H9 (cell line): ENCODE data around the gene PPL. TPM values are rescaled to one million over a fixed set of nuclear protein-coding genes. Genes with fewer than 3 reads are reported as not detected.

ENCODE experiments used
- DNase-seq: peaks from one replicate; pipeline ENCODE4 v3.0.0-alpha.2; 2017
- H2AFZ ChIP-seq: one replicate; pipeline ENCODE4 v1.6.1; 2013; ENCODE audit warnings: mild to moderate bottlenecking, low read length, control low read depth, moderate library complexity
- H2AK5ac ChIP-seq: 2 replicates; pipeline ENCODE4 v1.6.1; 2013; ENCODE audit warnings: low read length, control low read depth, mixed read lengths; ENCODE audit not compliant: insufficient read length
- H2BK120ac ChIP-seq: one replicate; pipeline ENCODE4 v1.6.1; 2013; ENCODE audit warnings: low read depth, mild to moderate bottlenecking, low read length, control low read depth, inconsistent platforms; ENCODE audit not compliant: poor library complexity, severe bottlenecking
- H2BK12ac ChIP-seq: 2 replicates; pipeline ENCODE4 v1.6.1; 2013; ENCODE audit warnings: low read length, control low read depth, mixed read lengths, low read depth; ENCODE audit not compliant: insufficient read length
- H2BK15ac ChIP-seq: 2 replicates; pipeline ENCODE4 v1.6.1; 2013; ENCODE audit warnings: low read depth, low read length, control low read depth
- H2BK20ac ChIP-seq: one replicate; pipeline ENCODE4 v1.6.1; 2013; ENCODE audit warnings: low read depth, mild to moderate bottlenecking, low read length, control low read depth, inconsistent platforms; ENCODE audit not compliant: poor library complexity, severe bottlenecking
- H2BK5ac ChIP-seq: 2 replicates; pipeline ENCODE4 v1.6.1; 2013; ENCODE audit warnings: low read length, control low read depth, mixed read lengths; ENCODE audit not compliant: insufficient read length
- H3K14ac ChIP-seq: 2 replicates; pipeline ENCODE4 v1.6.1; 2013; ENCODE audit warnings: low read length, control low read depth; ENCODE audit not compliant: insufficient read depth
- H3K18ac ChIP-seq: 2 replicates; pipeline ENCODE4 v1.6.1; 2013; ENCODE audit warnings: low read depth, mild to moderate bottlenecking, mixed read lengths, low read length, control low read depth; ENCODE audit not compliant: insufficient read length
- H3K23ac ChIP-seq: 2 replicates; pipeline ENCODE4 v1.6.1; 2013; ENCODE audit warnings: low read length, control low read depth, mixed read lengths, low read depth; ENCODE audit not compliant: insufficient read length
- H3K23me2 ChIP-seq: 2 replicates; pipeline ENCODE4 v1.6.1; 2013; ENCODE audit warnings: low read depth, mild to moderate bottlenecking, mixed read lengths, low read length, control low read depth; ENCODE audit not compliant: insufficient read length, poor library complexity, severe bottlenecking
- H3K27ac ChIP-seq: 2 replicates; pipeline ENCODE4 v1.5.1; 2013; ENCODE audit warnings: low read length, control low read depth, mixed read lengths, low read depth; ENCODE audit not compliant: insufficient read length
- H3K27me3 ChIP-seq: 2 replicates; pipeline ENCODE4 v1.6.1; 2013; ENCODE audit warnings: low read length, control low read depth, inconsistent platforms; ENCODE audit not compliant: insufficient read depth
- H3K4ac ChIP-seq: 2 replicates; pipeline ENCODE4 v1.6.1; 2013; ENCODE audit warnings: low read depth, mild to moderate bottlenecking, control low read depth, inconsistent platforms, low read length, moderate library complexity
- H3K4me1 ChIP-seq: 2 replicates; pipeline ENCODE4 v1.6.1; 2013; ENCODE audit warnings: low read length, control low read depth, inconsistent platforms; ENCODE audit not compliant: insufficient read depth
- H3K4me2 ChIP-seq: 2 replicates; pipeline ENCODE4 v1.6.1; 2013; ENCODE audit warnings: low read length, control low read depth, mixed read lengths; ENCODE audit not compliant: insufficient read length, insufficient read depth
- H3K56ac ChIP-seq: 2 replicates; pipeline ENCODE4 v1.6.1; 2013; ENCODE audit warnings: low read depth, mild to moderate bottlenecking, mixed read lengths, low read length, control low read depth; ENCODE audit not compliant: insufficient read length
- H3K79me1 ChIP-seq: 2 replicates; pipeline ENCODE4 v1.6.1; 2013; ENCODE audit warnings: low read depth, mild to moderate bottlenecking, moderate library complexity, low read length, control low read depth, inconsistent platforms; ENCODE audit not compliant: insufficient read depth, poor library complexity, severe bottlenecking
- H3K79me2 ChIP-seq: 2 replicates; pipeline ENCODE4 v1.6.1; 2013; ENCODE audit warnings: low read length, control low read depth, inconsistent platforms; ENCODE audit not compliant: insufficient read depth
- H3K9ac ChIP-seq: 2 replicates; pipeline ENCODE4 v1.6.1; 2013; ENCODE audit warnings: low read length, control low read depth, mixed read lengths; ENCODE audit not compliant: insufficient read length; ENCODE audit errors: extremely low read depth
- H3K9me3 ChIP-seq: one replicate; pipeline ENCODE4 v1.6.1; 2013; ENCODE audit warnings: low read depth, low read length, inconsistent platforms; ENCODE audit not compliant: control insufficient read depth
- H3T11ph ChIP-seq: one replicate; pipeline ENCODE4 v1.6.1; 2013; ENCODE audit warnings: mild to moderate bottlenecking, low read length, control low read depth, inconsistent platforms
- H4K20me1 ChIP-seq: one replicate; pipeline ENCODE4 v1.6.1; 2013; ENCODE audit not compliant: control insufficient read depth, insufficient read length, insufficient read depth
- H4K5ac ChIP-seq: 2 replicates; pipeline ENCODE4 v1.6.1; 2013; ENCODE audit warnings: low read depth, mild to moderate bottlenecking, mixed read lengths, low read length, control low read depth; ENCODE audit not compliant: insufficient read length
- H4K8ac ChIP-seq: replicated peaks from 2 replicates; pipeline ENCODE4 v1.6.1; 2013; ENCODE audit warnings: low read length, control low read depth, mixed read lengths, low read depth; ENCODE audit not compliant: insufficient read length
- H4K91ac ChIP-seq: 2 replicates; pipeline ENCODE4 v1.6.1; 2013; ENCODE audit warnings: low read depth, mild to moderate bottlenecking, moderate library complexity, mixed read lengths, low read length, control low read depth; ENCODE audit not compliant: insufficient read length
- H3K27ac Mint-ChIP-seq, 3 experiments: 2 replicates in 2 of 3; 3 replicates in 1 of 3; pipeline ENCODE4 v1.8.0; 2020 to 2021; ENCODE audit warnings: mixed read lengths in 3 of 3, mild to moderate bottlenecking in 1 of 3, moderate library complexity in 1 of 3
- H3K27me3 Mint-ChIP-seq: 2 replicates; pipeline ENCODE4 v1.8.0; 2021; ENCODE audit warnings: low read depth, mild to moderate bottlenecking, moderate library complexity, mixed read lengths
- H3K36me3 Mint-ChIP-seq, 3 experiments: 2 replicates in 2 of 3; 3 replicates in 1 of 3; pipeline ENCODE4 v1.8.0; 2020 to 2021; ENCODE audit warnings: low read depth in 3 of 3, mixed read lengths in 3 of 3; ENCODE audit not compliant: insufficient read depth in 1 of 3
- H3K4me1 Mint-ChIP-seq, 2 experiments: 2 replicates each; pipeline ENCODE4 v1.8.0; 2020; ENCODE audit warnings: mixed read lengths in 2 of 2
- H3K4me3 Mint-ChIP-seq, 2 experiments: 2 replicates in 1 of 2; 3 replicates in 1 of 2; pipeline ENCODE4 v1.8.0; 2020 to 2021; ENCODE audit warnings: mild to moderate bottlenecking in 2 of 2, mixed read lengths in 2 of 2, moderate library complexity in 1 of 2
- H3K9me3 Mint-ChIP-seq, 2 experiments: 2 replicates in 1 of 2; 3 replicates in 1 of 2; pipeline ENCODE4 v1.8.0; 2020; ENCODE audit warnings: mild to moderate bottlenecking in 2 of 2, mixed read lengths in 2 of 2, moderate library complexity in 1 of 2
- CTCF ChIP-seq: fragments of 200-600 bp; sonication (generic); conservative IDR thresholded peaks from 3 replicates; pipeline ENCODE4 v1.8.0; 2021; ENCODE audit warnings: antibody characterized with exemption, mild to moderate bottlenecking
- WGBS: extraction: QIAGEN DNeasy Blood & Tissue Kit; methylation state at CpG from one replicate; pipeline ENCODE4 v1.1.7; 2013; ENCODE audit warnings: missing lambda C conversion rate, low lambda C conversion rate, mixed read lengths; ENCODE audit not compliant: insufficient read length; ENCODE audit errors: extremely low coverage; 5-methylcytosine and 5-hydroxymethylcytosine counted together
- total RNA-seq: library from RNA; stranded (reverse); gene quantifications from 2 replicates; pipeline ENCODE4 v1.2.1, GENCODE V29; 2021

PPL gene
- total RNA-seq, 1 experiment from 2014 or later: 29.2 TPM

GRCh38 chr16:4960579-4960978 is 23.6 kb upstream of the PPL start:
- Histone ChIP-seq H3K14ac (no peak overlapping the region), H3K79me2 (no peaks in the 10 kb centered on the region), H4K5ac (no peak overlapping the region), H3K27ac (no peak overlapping the region), H3K4ac (no peak overlapping the region), H4K91ac (no peak overlapping the region), H3K4me1 (peaks cover 2% of the 10 kb centered on the region; the same call in 1 of the 2 replicates), H3K4me2 (no peak overlapping the region), H3K23ac (no peak overlapping the region), H3K27me3 (no peaks in the 10 kb centered on the region; the same call in 1 of the 2 replicates), H3K9me3 (no peaks in the 10 kb centered on the region), H2BK5ac (no peak overlapping the region), H2AFZ (no peak overlapping the region), H3K18ac (no peak overlapping the region), H4K20me1 (no peaks in the 10 kb centered on the region), H2BK12ac (no peak overlapping the region), H3T11ph (no peak overlapping the region), H2BK20ac (no peak overlapping the region), H2BK15ac (no peak overlapping the region), H3K56ac (no peak overlapping the region), H3K23me2 (peaks cover 4% of the 10 kb centered on the region), H3K79me1 (no peaks in the 10 kb centered on the region), H2BK120ac (no peak overlapping the region), H3K9ac (no peak overlapping the region), H4K8ac (no peak overlapping the region), H2AK5ac (no peak overlapping the region)
- no peak for TF ChIP-seq CTCF
- Mint-ChIP-seq H3K36me3 (no peaks in the 10 kb centered on the region), H3K4me1 (peaks cover 15 to 22% of the 10 kb centered on the region in 2 experiments), H3K9me3 (peaks cover 0 to 3% of the 10 kb centered on the region in 2 experiments; a peak in 2 of 5 replicates), H3K4me3 (no peak overlapping the region), H3K27me3 (peaks cover 13% of the 10 kb centered on the region), H3K27ac (no peak overlapping the region)
- DNase-seq: no peak
- WGBS: no CpG with 5 or more reads among the region's 6 CpGs
